Measurements from ENCODE around the gene MRNIP.

The MRNIP gene

DNA sequence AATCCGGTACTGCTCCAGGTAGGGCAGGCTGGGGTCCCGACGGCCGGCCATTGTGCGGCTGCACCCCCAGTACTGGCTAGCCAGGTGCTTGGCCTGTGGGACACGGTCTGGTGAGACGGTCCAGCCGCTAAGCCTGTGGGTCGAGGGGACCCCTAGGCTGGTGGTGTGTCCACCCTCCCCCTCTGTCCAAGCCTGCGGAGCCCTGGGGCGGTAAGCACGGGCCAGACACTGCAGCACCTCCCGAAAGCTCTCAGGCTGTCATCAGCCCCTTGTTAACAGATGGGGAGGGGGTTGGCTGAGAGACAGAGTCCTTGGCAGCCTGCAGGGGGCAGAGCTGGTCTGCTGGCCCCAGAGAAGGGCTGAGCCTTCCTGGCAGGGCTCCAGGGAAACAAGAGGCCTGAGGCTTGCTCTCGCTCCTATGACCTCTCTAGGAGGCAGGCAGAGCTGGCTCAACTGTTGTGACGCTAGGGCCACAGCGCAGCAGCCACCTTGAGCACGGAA is 11.8 kb upstream of the MRNIP start:
- no peak for DNase-seq

DNA sequence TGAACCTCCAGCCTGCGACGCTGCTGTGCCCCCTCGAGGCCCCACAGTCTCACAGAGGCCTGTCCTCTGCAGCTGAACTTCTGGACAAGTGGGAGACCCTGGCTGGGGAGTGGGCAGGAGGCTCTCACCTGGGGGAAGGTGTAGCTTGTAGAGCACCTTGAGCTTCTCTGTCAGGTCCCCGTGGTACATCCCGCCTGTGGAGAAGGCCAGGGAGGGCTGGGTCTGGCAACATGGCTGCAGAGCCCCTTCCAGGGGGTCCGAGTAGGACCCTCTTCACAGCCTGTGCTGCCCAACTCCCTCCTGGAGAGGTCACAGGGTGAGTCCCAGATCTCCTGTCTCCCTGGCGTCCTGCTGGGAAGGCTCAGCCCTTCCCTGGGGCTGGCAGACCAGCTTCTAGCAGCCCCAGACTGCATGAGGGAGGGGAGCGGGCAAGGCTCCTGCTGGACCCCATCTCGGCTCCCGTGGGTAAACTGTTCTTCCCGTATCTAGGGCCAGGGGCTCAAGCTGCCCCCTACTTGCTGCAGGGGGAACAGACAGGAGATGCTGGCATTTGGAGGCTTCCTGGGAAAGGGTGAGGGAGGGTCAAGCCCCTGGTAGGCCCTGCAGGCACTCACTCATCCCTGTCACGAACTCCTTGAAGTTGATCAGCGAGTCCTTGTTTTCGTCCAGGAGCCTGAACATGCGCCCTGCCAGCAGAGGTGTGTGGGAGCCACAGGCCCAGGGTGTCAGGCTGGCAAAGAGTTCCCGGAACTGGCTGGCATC is 11.2 kb upstream of the MRNIP start:
- DNase-seq = no peak

DNA sequence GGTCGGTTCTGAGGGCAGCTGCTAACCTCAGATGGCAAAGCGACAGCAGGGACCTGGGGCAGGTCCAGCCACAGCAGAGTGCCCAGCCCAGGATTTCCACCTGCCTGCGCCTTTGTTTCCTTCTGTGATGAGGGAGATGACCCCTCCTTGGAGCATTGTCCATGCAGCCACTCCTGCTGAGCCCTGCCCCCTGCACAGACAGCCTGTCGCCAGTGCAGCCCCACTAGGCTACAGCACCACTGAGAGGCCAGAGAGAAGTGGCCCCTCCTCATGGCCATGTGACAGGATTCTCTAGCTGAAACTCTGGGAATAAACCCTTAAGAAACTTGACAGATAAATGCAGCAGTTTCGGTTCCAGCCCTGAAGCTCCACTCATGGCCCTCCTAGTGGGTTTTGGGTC is 10.5 kb upstream of the MRNIP start:
- no peak for DNase-seq

DNA sequence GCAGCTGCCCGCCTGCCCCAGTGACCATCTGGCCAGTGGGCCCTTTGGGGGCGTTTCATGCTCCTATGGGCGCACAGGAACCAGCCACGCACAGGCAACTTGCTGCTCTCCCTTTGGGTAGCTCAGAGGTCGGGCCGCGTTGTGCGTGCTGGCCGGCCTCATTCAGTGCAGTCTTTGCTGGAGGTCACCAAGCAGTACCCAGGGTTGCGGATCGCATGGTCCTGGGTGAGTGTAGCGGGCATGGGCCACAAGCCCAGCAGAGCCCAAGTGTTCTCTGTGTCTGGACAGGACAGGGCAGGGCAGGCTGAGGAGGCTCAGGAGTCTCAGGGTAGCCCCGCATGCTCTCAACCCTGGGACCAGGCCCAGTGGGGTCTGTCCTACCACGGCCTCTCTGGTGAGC is 9.9 kb upstream of the MRNIP start:
- no peak for DNase-seq

DNA sequence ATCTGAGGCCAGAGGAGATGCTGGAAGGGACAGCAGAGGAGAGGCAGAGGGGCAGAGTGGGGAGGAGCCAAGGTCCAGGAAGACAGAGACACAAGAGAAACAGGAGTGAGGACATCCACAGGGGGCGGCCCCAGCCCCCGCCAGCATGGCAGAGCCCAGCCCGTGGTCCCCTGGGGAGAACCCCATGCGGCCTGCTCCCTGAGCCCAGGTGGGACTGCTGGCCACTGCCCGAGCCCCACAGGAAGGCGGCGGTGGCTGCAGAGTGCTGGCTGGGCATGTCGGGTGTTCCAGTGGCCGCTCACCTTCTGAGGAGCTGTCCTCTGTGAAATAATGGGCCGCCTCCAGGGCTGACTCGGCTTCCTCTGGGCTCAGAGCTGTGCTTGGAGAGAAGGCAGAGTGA is 8.9 kb upstream of the MRNIP start:
- no peak for DNase-seq

DNA sequence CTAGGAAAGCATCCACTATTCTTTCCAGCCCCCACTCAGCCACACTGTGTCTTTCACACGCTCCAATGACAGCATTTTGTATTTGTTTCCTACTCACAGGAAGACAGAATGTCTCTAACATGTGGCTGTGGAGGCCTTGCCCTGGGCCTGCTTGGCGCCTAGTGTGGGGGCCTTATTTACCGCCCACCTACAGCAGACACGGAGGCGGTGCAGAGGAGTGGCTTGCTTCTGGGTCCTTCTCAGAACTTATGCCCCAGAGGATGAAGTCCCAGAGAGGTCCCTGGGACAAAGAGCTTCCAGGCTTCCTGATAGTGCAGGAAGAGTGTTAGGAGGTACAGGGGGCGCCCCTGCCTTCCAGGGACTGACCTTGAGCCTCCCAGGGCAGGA is 8.5 kb upstream of the MRNIP start:
- no peak for DNase-seq

- no peak for DNase-seq
These were observed 7.8 kb upstream of the MRNIP start for GRCh38 chr5:179866241-179867078.

DNA sequence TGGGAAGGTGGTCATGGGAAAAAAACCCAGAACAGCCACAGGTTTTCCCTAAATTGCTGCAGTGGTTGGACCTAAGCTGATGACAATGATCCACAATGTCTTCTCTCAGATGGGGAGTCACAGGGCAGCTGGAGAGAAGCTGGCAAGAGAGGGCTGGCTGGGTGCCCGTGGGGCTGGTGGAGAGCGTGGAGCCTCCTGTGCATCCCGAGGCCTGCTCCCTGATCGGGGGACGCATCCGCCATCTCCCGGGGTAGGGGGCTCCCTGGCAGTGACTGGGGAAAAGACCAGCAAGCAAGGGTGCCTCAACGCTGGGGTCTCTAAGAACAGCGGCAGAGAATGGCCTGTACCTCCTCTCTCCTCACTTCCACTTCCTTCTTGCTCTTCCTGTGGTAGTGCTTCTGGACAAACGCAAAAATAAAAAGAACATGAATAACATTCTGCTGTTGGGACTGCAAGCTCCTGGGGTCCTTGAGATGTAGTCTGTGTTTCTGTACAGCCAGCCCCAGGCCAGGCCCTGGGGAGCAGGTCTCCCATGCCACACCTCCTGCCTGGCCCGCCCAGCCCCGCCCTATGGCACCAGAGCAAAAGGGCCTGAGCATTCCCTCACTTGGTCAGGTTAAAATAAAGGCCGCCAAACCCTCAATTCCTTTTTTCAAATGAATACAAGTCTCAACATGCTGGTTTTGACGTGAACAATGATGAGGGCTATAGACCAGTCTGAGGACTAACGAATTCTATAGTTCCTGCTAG is 7.0 kb upstream of the MRNIP start:
- DNase-seq = no peak

DNA sequence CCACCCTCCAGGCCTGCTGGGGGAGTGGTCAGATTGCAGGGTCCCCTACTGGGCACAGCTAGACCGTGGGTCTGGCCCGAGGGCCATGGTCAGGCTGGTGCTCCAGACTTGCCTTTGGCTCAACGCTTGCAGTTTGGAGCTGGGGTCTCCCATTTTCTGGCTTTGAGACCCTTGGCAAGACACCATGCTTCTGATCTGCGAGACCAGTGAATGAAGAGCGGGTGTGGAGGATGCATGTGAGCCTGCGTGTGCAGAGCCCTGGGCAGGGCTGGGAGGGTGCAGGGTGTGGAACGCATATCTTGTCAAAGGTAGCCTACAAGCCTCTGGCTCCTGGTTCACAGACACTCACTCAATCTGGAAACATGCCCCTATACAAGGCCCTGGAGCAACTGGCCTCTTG is 6.1 kb upstream of the MRNIP start:
- DNase-seq = no peak

DNA sequence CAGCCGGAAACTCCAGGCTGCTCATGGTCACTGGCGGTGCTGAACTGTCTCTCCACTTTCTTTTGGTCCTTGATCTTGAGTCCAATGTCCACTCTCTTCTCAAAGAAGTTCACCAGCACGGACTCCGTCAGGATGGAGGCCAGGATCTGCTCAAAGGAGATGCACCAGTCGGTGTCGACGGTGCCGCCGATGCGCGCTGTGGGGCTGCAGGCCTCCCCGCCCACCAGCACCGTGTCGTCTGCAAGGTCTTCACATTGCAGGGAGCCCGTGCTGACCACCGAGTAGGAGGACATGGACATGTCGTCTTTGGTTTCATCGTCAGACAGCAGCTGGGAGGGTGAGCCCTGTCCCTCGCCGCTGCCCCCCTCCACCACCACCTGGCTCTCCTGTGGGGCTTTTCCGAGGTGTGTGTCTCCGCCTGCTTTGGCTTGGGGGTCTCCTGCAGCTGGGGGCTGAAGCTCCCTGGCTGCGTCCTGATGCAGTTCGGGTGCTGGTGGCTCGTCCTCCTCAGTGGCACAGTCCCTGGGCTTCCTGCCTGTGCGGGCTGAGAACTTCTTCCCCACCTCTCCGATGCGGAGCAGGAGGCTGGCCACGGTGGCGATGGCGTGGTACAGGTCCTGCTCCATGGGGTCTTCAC is 5.0 kb upstream of the MRNIP start:
- no peak for DNase-seq

DNA sequence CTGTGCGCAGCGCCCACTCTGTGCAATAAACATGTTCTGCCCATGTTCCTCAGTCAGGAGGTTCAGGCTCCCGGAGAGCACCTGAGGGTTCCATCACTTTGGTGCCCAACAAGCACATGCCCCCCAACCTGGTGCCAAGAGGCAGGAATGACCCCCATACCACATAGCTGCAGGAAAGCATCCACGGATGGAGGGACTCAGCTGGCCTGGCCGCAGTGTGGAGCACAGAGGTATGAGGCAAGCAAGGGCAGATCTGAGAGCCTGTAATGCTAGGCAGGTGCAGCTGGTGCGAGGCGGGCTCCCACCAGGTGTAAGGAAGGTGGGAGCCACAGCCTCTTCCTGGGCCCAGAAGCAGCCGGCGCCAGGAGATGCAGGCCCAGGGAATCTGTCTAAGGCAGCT is 4.3 kb upstream of the MRNIP start:
- DNase-seq = no peak

DNA sequence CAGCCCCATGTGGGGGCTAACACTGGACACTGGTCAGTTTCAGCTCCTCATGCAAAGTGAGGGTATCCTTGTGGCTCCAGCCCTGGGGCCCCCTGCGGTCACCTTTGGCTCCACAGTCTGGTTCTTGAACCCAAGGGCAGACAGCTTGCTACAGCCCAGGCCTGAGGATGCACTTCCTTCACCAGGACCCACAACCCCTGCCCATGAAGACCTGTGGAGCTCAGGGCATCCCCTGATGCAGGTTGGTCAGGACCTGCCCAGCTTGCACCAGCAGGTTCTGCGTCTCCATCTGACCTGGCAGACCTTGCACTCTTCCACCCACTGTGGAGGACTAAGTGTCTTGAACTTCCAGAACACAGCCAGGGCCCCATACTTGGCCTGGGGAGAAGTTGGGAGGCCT is 3.7 kb upstream of the MRNIP start:
- no peak for DNase-seq

DNA sequence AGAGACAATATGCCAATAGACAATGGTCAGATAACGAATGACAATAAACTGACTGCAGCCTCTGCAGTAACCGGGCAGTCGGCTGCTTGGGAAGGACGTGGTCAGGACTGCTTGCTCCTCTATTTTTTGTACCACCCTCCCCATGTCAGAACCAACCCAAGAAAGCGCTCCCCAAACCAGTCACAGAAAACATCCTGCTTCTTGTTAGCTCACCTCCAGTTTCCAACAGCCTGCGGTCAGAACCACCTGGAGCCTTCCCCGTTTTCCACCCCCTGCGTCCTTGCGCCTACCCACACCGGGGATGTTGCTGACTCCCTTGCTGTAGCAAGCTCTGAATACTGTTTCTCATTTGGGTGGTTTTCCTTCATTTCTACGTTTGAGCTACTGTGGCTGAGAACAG is 1.7 kb upstream of the MRNIP start:
- no peak for DNase-seq

GRCh38 chr5:179858241-179858585 is 404 bp downstream of the MRNIP start:
- DNase-seq = peak; percentile 15

DNA sequence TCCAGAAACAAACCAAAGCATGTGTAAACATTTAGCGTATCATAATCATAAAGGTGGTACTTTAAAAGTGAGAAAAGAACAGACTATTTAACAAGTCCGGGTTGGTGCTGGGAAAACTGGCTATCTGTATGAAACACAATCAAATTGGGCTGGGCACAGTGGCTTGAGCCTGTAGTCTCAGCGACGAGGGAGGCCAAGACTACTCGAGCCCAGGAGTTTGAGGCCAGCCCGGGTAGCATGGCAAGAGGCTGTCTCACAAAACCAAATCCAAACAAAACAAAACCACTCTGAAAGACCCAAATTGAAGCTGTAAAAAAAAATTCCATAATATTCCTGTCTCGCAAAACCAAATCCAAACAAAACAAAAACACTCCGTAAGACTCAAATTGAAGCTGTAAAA is 4.3 kb downstream of the MRNIP start:
- no peak for DNase-seq

DNA sequence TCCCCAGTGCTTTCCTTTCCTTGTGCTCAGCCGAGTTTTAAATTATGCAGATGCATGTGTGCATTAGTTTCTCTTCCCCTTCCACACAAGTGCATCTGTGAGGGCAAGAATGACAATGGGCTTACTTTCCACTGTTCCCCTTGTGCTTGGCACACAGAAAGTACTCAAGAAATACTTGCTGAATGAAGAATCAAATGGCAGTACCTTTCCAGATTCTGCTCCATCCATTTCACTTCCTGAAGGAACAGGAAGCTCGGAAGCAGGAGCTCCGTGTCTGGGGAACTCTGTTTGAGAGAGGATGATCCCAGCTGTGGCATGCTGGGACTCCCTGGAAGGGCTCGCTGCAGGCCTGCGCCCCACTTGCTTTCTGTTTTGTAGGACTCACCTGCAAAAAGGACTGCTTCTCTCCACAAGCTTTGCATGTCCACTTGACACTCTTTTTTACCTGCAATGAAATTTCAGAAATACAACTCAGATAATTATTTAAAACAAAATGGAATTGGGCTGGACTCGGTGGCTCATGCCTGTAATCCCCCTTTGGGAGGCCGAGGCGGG is 5.5 kb downstream of the MRNIP start:
- no peak for DNase-seq

DNA sequence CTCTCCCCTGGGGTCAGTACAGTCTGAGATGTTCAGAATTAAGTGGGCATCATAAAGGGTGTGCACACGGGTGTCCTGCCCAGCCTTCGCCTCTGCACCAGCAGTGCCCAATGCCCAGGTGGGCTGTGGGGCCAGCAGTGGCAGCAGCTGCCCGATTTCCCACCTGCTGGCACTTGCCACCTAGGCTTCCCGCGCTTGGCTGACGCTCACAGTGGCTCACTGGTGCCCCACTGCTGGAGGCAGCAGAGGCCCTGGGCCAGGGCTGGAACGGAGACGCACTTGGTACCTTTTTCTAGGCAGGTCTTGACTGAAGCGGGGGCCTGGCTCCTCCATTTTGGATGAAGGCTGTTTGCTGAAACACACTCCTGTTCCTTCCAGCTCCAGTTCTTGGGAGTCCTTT is 17.0 kb downstream of the MRNIP start:
- no peak for DNase-seq

DNA sequence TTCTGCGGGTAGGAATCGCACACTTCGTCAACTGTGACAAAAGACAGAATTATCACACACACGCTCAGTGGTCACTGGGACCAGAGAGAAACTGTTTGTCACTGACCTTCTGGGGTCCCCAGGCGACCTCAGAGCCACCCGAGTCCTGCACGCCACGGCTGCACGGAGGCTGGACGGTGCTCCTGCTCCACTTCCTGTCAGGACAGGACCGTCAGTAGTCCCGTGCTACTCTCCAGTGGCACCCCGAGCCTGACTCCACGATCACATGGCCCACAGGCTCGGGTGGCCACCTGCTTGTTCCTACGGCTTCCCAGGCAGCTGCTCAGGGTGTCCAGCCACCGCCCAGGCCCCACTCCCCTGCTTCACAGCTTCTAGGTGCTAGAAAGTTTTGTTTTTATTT is 17.9 kb downstream of the MRNIP start:
- no peak for DNase-seq

- no peak for DNase-seq
These were observed 18.3 kb downstream of the MRNIP start for GRCh38 chr5:179840321-179840720.

DNA sequence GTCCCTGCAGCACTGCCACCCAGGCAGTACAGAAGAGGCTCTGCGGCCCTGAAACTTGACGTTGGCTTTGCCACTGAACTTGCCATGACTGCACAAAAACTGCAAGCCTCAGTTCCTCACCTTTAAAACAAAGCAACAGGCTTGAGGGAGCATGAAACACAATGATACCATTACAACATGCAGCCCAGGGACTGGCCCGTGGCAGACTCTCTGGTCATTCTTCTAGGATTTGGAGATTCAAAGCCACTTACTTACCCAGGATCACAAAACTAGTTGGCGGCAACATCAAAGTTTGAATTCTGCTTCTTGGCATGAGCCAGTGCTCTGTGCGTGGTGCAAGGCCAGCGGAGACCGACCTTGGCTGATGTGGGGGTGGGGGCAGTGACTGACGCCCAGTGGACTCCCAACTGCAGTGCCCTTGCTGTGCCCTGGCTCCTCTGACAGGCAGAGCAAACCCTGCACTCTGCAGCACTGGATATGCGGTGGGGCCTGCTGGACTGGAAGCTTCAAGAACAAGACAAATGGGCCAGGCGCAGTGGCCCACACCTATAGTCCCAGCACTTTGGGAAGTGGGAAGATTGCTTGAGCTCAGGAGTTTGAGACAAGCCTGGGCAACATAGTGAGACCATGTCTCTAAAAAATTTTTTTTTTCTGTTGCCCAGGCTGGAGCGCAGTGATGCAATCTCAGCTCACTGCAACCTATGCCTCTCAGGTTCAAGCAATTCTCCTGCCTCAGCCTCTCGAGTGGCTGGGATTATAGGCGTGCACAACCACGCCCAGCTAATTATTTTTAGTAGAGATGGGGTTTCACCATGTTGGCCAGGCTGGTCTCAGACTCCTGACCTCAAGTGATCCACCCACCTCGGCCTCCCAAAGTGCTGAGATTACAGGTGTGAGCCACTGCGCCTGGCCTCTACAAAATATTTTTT is 19.0 kb downstream of the MRNIP start:
- DNase-seq = no peak

GRCh38 chr5:179837076-179838011 is 21.3 kb downstream of the MRNIP start:
- no peak for DNase-seq

Data from NCI-H526 treated with DMSO at 0.1 percent for 48 hours (cell line).